ENCODE measurements around the gene ASCL4.
"Not testable (repeated sequence)": the region's sequence is repeated elsewhere in the genome, so short reads cannot be mapped to it uniquely, and the experiment has no call there.

Gene ASCL4, protein sequence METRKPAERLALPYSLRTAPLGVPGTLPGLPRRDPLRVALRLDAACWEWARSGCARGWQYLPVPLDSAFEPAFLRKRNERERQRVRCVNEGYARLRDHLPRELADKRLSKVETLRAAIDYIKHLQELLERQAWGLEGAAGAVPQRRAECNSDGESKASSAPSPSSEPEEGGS

DNA sequence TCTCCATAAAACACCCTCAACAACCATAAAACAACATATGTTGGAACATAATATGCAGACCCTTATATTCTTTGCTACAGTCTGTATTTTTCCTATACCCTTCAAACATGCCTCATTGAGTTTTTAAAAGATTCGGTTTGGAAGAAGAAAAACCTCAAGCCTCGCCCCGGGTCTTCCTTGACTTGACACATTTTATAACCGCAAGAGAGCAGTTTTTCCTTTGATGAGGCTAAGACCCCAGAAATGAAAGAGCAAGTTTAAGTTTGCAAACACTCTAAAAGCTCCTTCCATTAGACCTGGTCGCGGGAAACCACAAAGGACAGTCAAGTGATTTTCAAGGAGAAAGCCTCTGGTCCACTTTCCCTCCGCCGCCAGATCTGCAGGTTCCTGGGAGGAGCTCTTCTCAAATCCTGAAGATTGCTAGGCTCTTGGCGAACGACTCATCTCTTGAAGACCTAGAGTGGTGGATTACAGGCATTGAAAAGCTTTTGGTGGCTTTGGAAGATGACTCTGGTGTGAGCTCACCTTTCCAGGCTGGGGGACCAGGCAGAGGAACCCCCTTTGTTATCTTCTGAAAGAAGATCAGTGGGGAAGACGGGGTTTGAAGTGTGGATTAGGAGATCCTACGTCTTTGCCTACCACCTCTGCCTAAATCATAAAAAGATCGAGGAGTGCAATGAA, at the start of gene ASCL4:
ASCL4 (plus strand) TSS at position 356 of the 681 bp plus-strand sequence. CDS start 515 bp downstream, outside the sequence.
- H3K4me3 ChIP-seq (ENCODE audit: low read depth, low read length), result peak within 1 kb of the TSS; percentile 67
- no peaks in the 10 kb centered on the region for H3K9me3 ChIP-seq (ENCODE audit: control insufficient read depth, insufficient read depth, low read length)
- no peaks in the 10 kb centered on the region for H3K36me3 ChIP-seq (ENCODE audit: control insufficient read depth, insufficient read depth, low read length)
- H3K9ac ChIP-seq (ENCODE audit: low read depth, low read length), result no peak within 1 kb of the TSS
- H3K4me1 ChIP-seq (ENCODE audit: control insufficient read depth, insufficient read depth, low read length), result peaks cover 6% of the 10 kb centered on the region
- H3K27me3 ChIP-seq (ENCODE audit: control insufficient read depth, insufficient read depth, low read length), result peaks cover 64% of the 10 kb centered on the region
- no peak within 1 kb of the TSS for H3K27ac ChIP-seq (ENCODE audit: low read depth, low read length)

DNA sequence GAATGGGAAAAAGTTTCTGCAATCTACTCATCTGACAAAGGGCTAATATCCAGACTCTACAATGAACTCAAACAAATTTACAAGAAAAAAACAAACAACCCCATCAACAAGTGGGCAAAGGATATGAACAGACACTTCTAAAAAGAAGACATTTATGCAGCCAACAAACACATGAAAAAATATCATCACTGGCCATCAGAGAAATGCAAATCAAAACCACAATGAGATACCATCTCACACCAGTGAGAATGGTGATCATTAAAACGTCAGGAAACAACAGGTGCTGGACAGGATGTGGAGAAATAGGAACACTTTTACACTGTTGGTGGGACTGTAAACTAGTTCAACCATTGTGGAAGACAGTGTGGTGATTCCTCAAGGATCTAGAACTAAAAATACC, 47.2 kb upstream of the ASCL4 start:
- not testable (repeated sequence) for H3K4me3 ChIP-seq (ENCODE audit: low read depth, low read length); H3K9me3 ChIP-seq (ENCODE audit: control insufficient read depth, insufficient read depth, low read length); H3K9ac ChIP-seq (ENCODE audit: low read depth, low read length); H3K27me3 ChIP-seq (ENCODE audit: control insufficient read depth, insufficient read depth, low read length); H3K27ac ChIP-seq (ENCODE audit: low read depth, low read length); H3K4me1 ChIP-seq (ENCODE audit: control insufficient read depth, insufficient read depth, low read length); H3K36me3 ChIP-seq (ENCODE audit: control insufficient read depth, insufficient read depth, low read length)

DNA sequence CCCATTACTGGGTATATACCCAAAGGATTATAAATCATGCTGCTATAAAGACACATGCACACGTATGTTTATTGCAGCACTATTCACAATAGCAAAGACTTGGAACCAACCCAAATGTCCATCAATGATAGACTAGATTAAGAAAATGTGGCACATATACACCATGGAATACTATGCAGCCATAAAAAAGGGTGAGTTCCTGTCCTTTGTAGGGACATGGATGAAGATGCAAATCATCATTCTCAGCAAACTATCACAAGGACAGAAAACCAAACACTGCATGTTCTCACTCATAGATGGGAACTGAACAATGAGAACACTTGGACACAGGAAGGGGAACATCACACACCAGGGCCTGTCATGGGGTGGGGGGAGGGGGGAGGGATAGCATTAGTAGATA, 46.8 kb upstream of the ASCL4 start:
- H3K9ac ChIP-seq (ENCODE audit: low read depth, low read length); H3K4me1 ChIP-seq (ENCODE audit: control insufficient read depth, insufficient read depth, low read length); H3K4me3 ChIP-seq (ENCODE audit: low read depth, low read length); H3K9me3 ChIP-seq (ENCODE audit: control insufficient read depth, insufficient read depth, low read length); H3K27me3 ChIP-seq (ENCODE audit: control insufficient read depth, insufficient read depth, low read length); H3K27ac ChIP-seq (ENCODE audit: low read depth, low read length); H3K36me3 ChIP-seq (ENCODE audit: control insufficient read depth, insufficient read depth, low read length): not testable (repeated sequence)

DNA sequence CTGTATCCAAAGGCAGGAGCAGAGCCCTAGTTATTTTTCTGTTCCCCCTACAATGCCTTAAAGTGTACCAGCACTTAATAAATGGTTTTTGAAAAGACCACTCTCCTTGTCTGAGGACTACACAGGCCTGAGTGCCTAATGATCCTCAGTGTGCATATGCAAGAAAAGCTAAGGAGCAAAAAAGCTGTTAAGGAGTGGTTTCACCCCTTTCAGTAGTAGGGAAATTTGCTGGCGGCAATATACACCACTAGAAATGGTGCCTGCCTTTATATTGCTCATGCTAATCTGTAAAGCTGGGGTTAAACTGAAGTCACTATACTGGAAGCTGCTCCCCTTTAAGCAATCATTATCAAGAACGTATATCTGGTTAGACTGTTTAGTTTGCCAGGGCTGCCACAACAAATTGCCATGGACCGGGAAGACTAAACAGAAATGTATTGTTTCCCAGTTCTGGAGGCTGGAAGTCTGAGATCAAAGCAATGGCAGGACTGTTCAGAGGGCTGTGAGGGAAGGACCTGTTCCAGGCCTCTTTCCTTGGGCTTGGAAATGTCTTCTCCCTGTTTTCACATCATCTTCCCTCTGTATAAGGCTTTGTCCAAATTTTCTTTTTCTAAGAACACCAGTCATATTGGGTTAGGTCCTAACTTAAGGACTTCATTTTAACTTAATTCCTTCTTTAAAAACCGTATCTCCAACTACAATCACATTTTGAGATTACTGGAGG, 43.7 kb upstream of the ASCL4 start:
- Histone ChIP-seq H3K4me1 (ENCODE audit: control insufficient read depth, insufficient read depth, low read length) (no peaks in the 10 kb centered on the region), H3K27ac (ENCODE audit: low read depth, low read length) (no peak overlapping the region), H3K27me3 (ENCODE audit: control insufficient read depth, insufficient read depth, low read length) (no peaks in the 10 kb centered on the region), H3K9ac (ENCODE audit: low read depth, low read length) (no peak overlapping the region), H3K4me3 (ENCODE audit: low read depth, low read length) (no peak overlapping the region), H3K9me3 (ENCODE audit: control insufficient read depth, insufficient read depth, low read length) (no peaks in the 10 kb centered on the region), H3K36me3 (ENCODE audit: control insufficient read depth, insufficient read depth, low read length) (peaks cover 29% of the 10 kb centered on the region)

DNA sequence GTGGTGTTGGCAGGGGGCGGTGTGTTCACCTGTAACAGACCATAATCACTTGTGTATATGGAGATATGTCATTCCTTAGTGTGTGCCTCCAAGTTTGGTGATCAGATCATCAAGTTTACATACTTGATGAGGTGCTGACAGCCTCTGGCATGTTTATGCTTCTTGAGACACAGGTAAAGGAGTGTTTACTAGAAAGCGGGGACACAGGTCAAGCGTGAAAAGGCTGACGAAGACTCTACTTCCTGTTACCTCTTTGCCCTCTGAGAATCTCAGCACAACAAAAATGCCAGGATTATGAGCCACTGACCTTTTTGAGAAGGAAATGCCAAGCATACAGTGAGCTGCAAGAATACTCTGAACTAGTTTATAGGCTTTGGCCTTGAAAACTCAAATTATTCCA, 43.1 kb upstream of the ASCL4 start:
- peaks cover 35% of the 10 kb centered on the region for H3K36me3 ChIP-seq (ENCODE audit: control insufficient read depth, insufficient read depth, low read length)
- H3K27me3 ChIP-seq (ENCODE audit: control insufficient read depth, insufficient read depth, low read length), result no peaks in the 10 kb centered on the region
- no peak overlapping the region for H3K27ac ChIP-seq (ENCODE audit: low read depth, low read length)
- H3K4me3 ChIP-seq (ENCODE audit: low read depth, low read length), result no peak overlapping the region
- H3K4me1 ChIP-seq (ENCODE audit: control insufficient read depth, insufficient read depth, low read length), result no peaks in the 10 kb centered on the region
- no peaks in the 10 kb centered on the region for H3K9me3 ChIP-seq (ENCODE audit: control insufficient read depth, insufficient read depth, low read length)
- no peak overlapping the region for H3K9ac ChIP-seq (ENCODE audit: low read depth, low read length)

DNA sequence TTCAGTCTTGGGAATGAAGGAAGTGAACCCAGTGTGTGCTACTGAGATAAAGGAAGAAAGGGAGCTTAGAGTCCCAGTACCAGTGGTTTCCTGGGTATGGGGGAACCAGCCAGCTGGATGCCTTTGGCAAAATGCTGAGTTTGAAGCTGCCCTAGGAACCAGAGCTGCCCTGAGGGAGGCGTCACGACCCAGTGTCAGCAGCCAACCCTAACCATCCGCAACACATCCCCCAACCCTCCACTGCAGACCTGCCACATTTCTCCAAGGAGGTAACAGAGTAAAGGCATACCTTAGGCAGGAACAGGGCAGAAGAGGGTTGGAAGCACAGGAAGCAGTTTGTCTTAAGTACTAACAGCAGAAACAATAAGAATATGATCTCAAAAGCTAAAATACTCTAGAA, 42.1 kb upstream of the ASCL4 start:
- no peak overlapping the region for H3K9ac ChIP-seq (ENCODE audit: low read depth, low read length)
- H3K9me3 ChIP-seq (ENCODE audit: control insufficient read depth, insufficient read depth, low read length), result no peaks in the 10 kb centered on the region
- peaks cover 45% of the 10 kb centered on the region for H3K36me3 ChIP-seq (ENCODE audit: control insufficient read depth, insufficient read depth, low read length)
- no peak overlapping the region for H3K4me3 ChIP-seq (ENCODE audit: low read depth, low read length)
- H3K4me1 ChIP-seq (ENCODE audit: control insufficient read depth, insufficient read depth, low read length), result no peaks in the 10 kb centered on the region
- no peaks in the 10 kb centered on the region for H3K27me3 ChIP-seq (ENCODE audit: control insufficient read depth, insufficient read depth, low read length)
- H3K27ac ChIP-seq (ENCODE audit: low read depth, low read length), result no peak overlapping the region

DNA sequence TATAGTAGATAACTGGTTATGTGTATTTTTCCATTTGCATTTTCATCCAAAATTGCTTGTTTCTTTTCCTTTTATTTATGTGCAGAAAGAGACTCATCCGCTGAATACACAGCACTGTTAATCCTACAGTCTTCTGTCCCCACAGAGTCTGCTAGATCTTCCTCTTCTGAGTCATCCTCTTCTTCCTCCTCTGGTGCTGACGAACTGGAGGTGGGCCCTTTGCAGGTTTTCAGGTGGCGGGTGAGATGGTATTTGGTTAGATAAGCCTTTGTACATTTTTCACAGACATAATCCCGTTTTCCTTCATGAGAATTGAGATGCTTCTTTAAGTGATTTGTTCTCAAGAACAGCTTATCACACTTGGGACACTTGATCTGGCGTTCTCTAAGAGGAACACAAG, 40.4 kb upstream of the ASCL4 start:
- H3K36me3 ChIP-seq (ENCODE audit: control insufficient read depth, insufficient read depth, low read length), result peaks cover 62% of the 10 kb centered on the region
- no peaks in the 10 kb centered on the region for H3K27me3 ChIP-seq (ENCODE audit: control insufficient read depth, insufficient read depth, low read length)
- no peak overlapping the region for H3K27ac ChIP-seq (ENCODE audit: low read depth, low read length)

DNA sequence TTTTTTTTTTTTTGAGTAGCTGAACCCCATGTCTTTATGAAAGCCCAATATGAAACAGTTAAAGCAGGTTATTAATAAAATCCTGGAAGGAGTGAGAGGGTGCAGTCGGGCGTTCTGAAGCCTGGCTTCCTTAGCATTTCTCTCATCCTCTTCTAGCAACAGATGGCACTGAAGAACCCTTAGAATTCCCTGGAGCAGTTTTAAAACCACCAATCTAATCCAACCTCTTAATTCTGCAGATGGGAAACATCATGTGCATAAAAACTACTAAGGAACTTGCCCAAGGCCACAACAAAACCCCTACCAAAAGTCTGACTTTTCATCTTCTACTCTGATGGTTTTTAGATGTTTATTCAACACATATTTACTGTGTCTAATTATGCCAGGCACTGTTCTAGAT, 38.7 kb upstream of the ASCL4 start:
- H3K4me3 ChIP-seq (ENCODE audit: low read depth, low read length), result no peak overlapping the region
- no peak overlapping the region for H3K9ac ChIP-seq (ENCODE audit: low read depth, low read length)
- H3K27me3 ChIP-seq (ENCODE audit: control insufficient read depth, insufficient read depth, low read length), result no peaks in the 10 kb centered on the region
- no peak overlapping the region for H3K27ac ChIP-seq (ENCODE audit: low read depth, low read length)
- no peaks in the 10 kb centered on the region for H3K4me1 ChIP-seq (ENCODE audit: control insufficient read depth, insufficient read depth, low read length)
- peaks cover 79% of the 10 kb centered on the region for H3K36me3 ChIP-seq (ENCODE audit: control insufficient read depth, insufficient read depth, low read length)
- no peaks in the 10 kb centered on the region for H3K9me3 ChIP-seq (ENCODE audit: control insufficient read depth, insufficient read depth, low read length)

More for the DNA sequence above, 40.4 kb upstream of the ASCL4 start:
- H3K9me3 ChIP-seq (ENCODE audit: control insufficient read depth, insufficient read depth, low read length), result no peaks in the 10 kb centered on the region
- no peak overlapping the region for H3K9ac ChIP-seq (ENCODE audit: low read depth, low read length)
- H3K4me3 ChIP-seq (ENCODE audit: low read depth, low read length), result no peak overlapping the region
- H3K4me1 ChIP-seq (ENCODE audit: control insufficient read depth, insufficient read depth, low read length), result no peaks in the 10 kb centered on the region

DNA sequence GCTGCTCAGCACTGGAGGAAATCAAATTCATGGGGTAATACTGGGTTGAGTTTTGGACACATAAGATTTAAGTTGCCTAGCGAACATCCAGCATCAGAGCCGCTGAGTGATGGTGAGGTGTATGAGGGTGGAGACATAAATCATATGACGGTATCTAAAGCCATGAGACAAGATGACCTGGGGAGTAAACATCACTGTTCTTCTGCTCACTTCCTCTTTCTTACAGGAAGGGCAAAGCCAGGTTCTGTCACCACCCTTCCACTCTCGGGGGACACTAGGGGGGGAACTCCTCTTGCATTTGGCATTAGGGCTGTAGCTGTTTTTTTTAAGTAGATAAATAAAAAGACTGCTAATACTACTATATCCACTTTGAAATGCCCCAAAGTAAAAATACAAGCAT, 37.6 kb upstream of the ASCL4 start:
- Histone ChIP-seq H3K36me3 (ENCODE audit: control insufficient read depth, insufficient read depth, low read length) (peaks cover 90% of the 10 kb centered on the region), H3K27me3 (ENCODE audit: control insufficient read depth, insufficient read depth, low read length) (no peaks in the 10 kb centered on the region)

DNA sequence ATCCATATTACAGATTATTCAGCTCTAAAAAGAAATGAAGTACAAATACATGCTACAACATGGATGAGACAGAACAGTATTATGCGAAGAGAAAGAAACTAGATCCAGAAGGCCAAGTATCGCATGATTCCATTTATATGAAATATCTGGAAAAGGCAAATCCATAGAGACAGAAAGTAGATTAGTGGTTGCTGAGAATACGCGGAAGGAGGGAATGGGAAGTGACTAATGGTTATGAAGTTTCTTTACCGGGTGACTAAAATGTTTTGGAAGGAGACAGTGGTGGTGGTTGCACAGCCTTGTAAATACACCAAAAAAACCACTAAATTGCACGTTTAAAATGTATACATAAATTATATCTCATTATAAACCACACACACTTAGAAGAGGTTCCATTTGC, 26.0 kb upstream of the ASCL4 start:
- Histone ChIP-seq H3K27me3 (ENCODE audit: control insufficient read depth, insufficient read depth, low read length) (no peaks in the 10 kb centered on the region), H3K27ac (ENCODE audit: low read depth, low read length) (no peak overlapping the region), H3K4me3 (ENCODE audit: low read depth, low read length) (no peak overlapping the region), H3K36me3 (ENCODE audit: control insufficient read depth, insufficient read depth, low read length) (peaks cover 97% of the 10 kb centered on the region), H3K9me3 (ENCODE audit: control insufficient read depth, insufficient read depth, low read length) (no peaks in the 10 kb centered on the region), H3K9ac (ENCODE audit: low read depth, low read length) (no peak overlapping the region), H3K4me1 (ENCODE audit: control insufficient read depth, insufficient read depth, low read length) (no peaks in the 10 kb centered on the region)

More for the DNA sequence above, 37.6 kb upstream of the ASCL4 start:
- no peak overlapping the region for H3K27ac ChIP-seq (ENCODE audit: low read depth, low read length)
- no peaks in the 10 kb centered on the region for H3K4me1 ChIP-seq (ENCODE audit: control insufficient read depth, insufficient read depth, low read length)
- no peak overlapping the region for H3K4me3 ChIP-seq (ENCODE audit: low read depth, low read length)
- no peaks in the 10 kb centered on the region for H3K9me3 ChIP-seq (ENCODE audit: control insufficient read depth, insufficient read depth, low read length)
- H3K9ac ChIP-seq (ENCODE audit: low read depth, low read length), result no peak overlapping the region

DNA sequence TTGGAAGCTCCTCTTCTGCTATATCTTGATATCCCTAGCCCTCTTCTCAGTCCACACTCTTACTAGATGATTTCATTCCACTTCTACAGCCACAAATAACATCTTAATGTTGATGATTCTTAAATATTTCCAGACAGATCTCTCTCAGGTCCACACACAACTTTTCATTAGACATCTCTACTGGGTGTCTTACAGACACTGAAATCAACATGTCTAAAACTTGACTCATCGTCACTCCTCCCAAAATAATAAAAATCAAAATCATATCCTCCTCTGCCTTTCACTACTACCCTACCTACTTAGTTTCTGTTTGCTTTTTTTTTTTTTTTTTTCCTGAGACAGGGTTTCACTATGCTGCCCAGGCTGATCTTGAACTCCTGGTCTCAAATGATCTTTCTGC, 25.4 kb upstream of the ASCL4 start:
- H3K27ac ChIP-seq (ENCODE audit: low read depth, low read length), result no peak overlapping the region
- no peak overlapping the region for H3K9ac ChIP-seq (ENCODE audit: low read depth, low read length)
- H3K27me3 ChIP-seq (ENCODE audit: control insufficient read depth, insufficient read depth, low read length), result no peaks in the 10 kb centered on the region
- H3K9me3 ChIP-seq (ENCODE audit: control insufficient read depth, insufficient read depth, low read length), result no peaks in the 10 kb centered on the region
- no peaks in the 10 kb centered on the region for H3K4me1 ChIP-seq (ENCODE audit: control insufficient read depth, insufficient read depth, low read length)
- H3K36me3 ChIP-seq (ENCODE audit: control insufficient read depth, insufficient read depth, low read length), result peaks cover 97% of the 10 kb centered on the region
- no peak overlapping the region for H3K4me3 ChIP-seq (ENCODE audit: low read depth, low read length)
